ENCODE data around the gene MED13. TPM values are rescaled to one million over a fixed set of nuclear protein-coding genes. Genes with fewer than 3 reads are reported as not detected.

The MED13 gene
- polyA plus RNA-seq, 1 of the 3 experiments (the other 2 are of a cell fraction), result 6.3 TPM

- Histone ChIP-seq H3K36me3 (replicated peaks in 1 of 2; ENCODE audit: control insufficient read depth in 1 of 2, insufficient read depth in 2 of 2, low read length in 1 of 2) (peaks cover 57 to 91% of the 10 kb centered on the region in 2 experiments), H2AFZ (ENCODE audit: low read depth) (no peak overlapping the region), H3F3A (replicated peaks; ENCODE audit: insufficient read depth) (peaks cover 9% of the 10 kb centered on the region), H4K20me1 (ENCODE audit: insufficient read depth) (peaks cover 16% of the 10 kb centered on the region; the same call in 1 of the 2 replicates), H3K9me2 (no peaks in the 10 kb centered on the region), H3K79me2 (ENCODE audit: insufficient read depth) (peaks cover 78% of the 10 kb centered on the region), H3K4me3 (ENCODE audit: low read depth in 2 of 2, low read length in 1 of 2) (no peak overlapping the region), H3K4me2 (no peak overlapping the region), H3K9ac (no peak overlapping the region), H3K27me3 (ENCODE audit: insufficient read depth) (no peaks in the 10 kb centered on the region), H3K27ac (ENCODE audit: low read depth in 2 of 2, low read length in 1 of 2) (no peak overlapping the region), H3K4me1 (ENCODE audit: control insufficient read depth in 1 of 2, insufficient read depth in 2 of 2, low read depth in 1 of 2, low read length in 1 of 2) (no peaks in the 10 kb centered on the region; a peak in 1 of 4 replicates), H3K9me3 (no peaks in the 10 kb centered on the region)
- DNase-seq, result no peak
- TF ChIP-seq RCOR1 (IDR thresholded peaks at IDR 0.05; ENCODE audit: low read length) (no peak), TAF1 (IDR thresholded peaks at IDR 0.05; ENCODE audit: borderline replicate concordance, low read depth, low read length) (no peak), NRF1 (IDR thresholded peaks at IDR 0.05; ENCODE audit: low read depth, low read length) (no peak), TCF12 (IDR thresholded peaks at IDR 0.05) (no peak)
- POLR2A ChIA-PET, result no interaction called here
- CTCF ChIA-PET, result interaction anchor here (0.8 to 1.5 kb wide), 2 partner anchors 80 to 128 kb away, joined by 3 to 6 read pairs; no protein-coding TSS in a partner anchor
Measured at GRCh38 chr17:61981323-61981722, 83.8 kb downstream of the MED13 start.

DNA sequence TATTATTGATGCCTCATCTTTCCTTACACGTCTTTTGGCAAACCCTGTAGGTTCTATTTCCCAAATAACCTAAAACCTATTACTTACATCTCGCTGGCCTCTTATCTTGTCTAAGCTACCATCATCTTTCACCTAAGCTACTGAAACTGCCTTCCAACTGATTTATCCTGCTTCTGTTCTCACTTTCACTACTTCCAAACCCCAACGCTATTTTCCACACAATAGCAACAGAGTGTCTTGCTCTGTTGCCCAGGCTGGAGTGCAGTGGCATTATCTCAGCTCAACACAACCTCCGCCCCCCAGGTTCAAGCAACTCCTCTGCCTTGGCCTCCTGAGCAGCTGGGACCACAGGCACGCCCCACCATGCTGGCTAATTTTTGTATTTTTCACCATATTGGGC, 84.5 kb downstream of the MED13 start:
- Histone ChIP-seq H3F3A (replicated peaks; ENCODE audit: insufficient read depth) (peaks cover 11% of the 10 kb centered on the region), H3K27ac (ENCODE audit: low read depth in 2 of 2, low read length in 1 of 2) (no peak overlapping the region), H3K4me2 (no peak overlapping the region), H3K9ac (no peak overlapping the region), H3K4me1 (ENCODE audit: control insufficient read depth in 1 of 2, insufficient read depth in 2 of 2, low read depth in 1 of 2, low read length in 1 of 2) (no peaks in the 10 kb centered on the region; a peak in 1 of 4 replicates), H3K4me3 (ENCODE audit: low read depth in 2 of 2, low read length in 1 of 2) (no peak overlapping the region), H3K36me3 (replicated peaks in 1 of 2; ENCODE audit: control insufficient read depth in 1 of 2, insufficient read depth in 2 of 2, low read length in 1 of 2) (peaks cover 53 to 91% of the 10 kb centered on the region in 2 experiments), H3K9me3 (no peaks in the 10 kb centered on the region), H2AFZ (ENCODE audit: low read depth) (no peak overlapping the region), H4K20me1 (ENCODE audit: insufficient read depth) (peaks cover 19% of the 10 kb centered on the region; the same call in 1 of the 2 replicates), H3K27me3 (ENCODE audit: insufficient read depth) (no peaks in the 10 kb centered on the region), H3K79me2 (ENCODE audit: insufficient read depth) (peaks cover 86% of the 10 kb centered on the region), H3K9me2 (no peaks in the 10 kb centered on the region)
- WGBS (ENCODE audit: low lambda C conversion rate), result 94% methylated on average over 5 of the region's 5 CpGs
- DNase-seq, result no peak
- TF ChIP-seq SIN3A (IDR thresholded peaks at IDR 0.05; ENCODE audit: borderline replicate concordance, low read depth, low read length) (no peak), USF2 (IDR thresholded peaks at IDR 0.05; ENCODE audit: borderline replicate concordance, low read depth, low read length) (no peak), RFX5 (IDR thresholded peaks at IDR 0.05; ENCODE audit: low read length) (no peak), REST (IDR thresholded peaks at IDR 0.05; ENCODE audit: low read depth, low read length) (no peak), NRF1 (IDR thresholded peaks at IDR 0.05; ENCODE audit: low read depth, low read length) (no peak)
- ChIA-PET CTCF (interaction anchor here (0.8 to 1.5 kb wide), 4 partner anchors 12 to 129 kb away, joined by 3 to 6 read pairs (median 4); no protein-coding TSS in a partner anchor), POLR2A (no interaction called here)

Measured in SK-N-SH (cell line).